HEK293 (cell line): Measurements from ENCODE around the gene TIMP2.

ENCODE experiments used
- HOXA7 ChIP-seq: sonication (generic); formaldehyde crosslinking; IDR thresholded peaks from 2 replicates; pipeline ENCODE4 v1.8.1; 2022; ENCODE audit warnings: missing genetic modification reagents, borderline replicate concordance
- INSM2 ChIP-seq: fragments of 450-650 bp; formaldehyde crosslinking; IDR thresholded peaks from 2 replicates; pipeline ENCODE4 v1.5.1; 2016; ENCODE audit warnings: missing biosample characterization, missing genetic modification characterization
- KLF1 ChIP-seq: fragments of 450-650 bp; formaldehyde crosslinking; IDR thresholded peaks from 2 replicates; pipeline ENCODE4 v1.5.1; 2016; ENCODE audit warnings: missing biosample characterization, missing genetic modification characterization
- KLF16 ChIP-seq: fragments of 450-650 bp; formaldehyde crosslinking; IDR thresholded peaks from 2 replicates; pipeline ENCODE4 v1.5.1; 2017; ENCODE audit warnings: missing biosample characterization, missing genetic modification characterization
- KLF7 ChIP-seq: fragments of 450-650 bp; formaldehyde crosslinking; IDR thresholded peaks from 2 replicates; pipeline ENCODE4 v1.5.1; 2016; ENCODE audit warnings: missing biosample characterization, missing genetic modification characterization, borderline replicate concordance
- SCRT2 ChIP-seq: fragments of 450-650 bp; formaldehyde crosslinking; IDR thresholded peaks from 2 replicates; pipeline ENCODE4 v1.5.1; 2016; ENCODE audit warnings: missing biosample characterization, missing genetic modification characterization
- ZBTB20 ChIP-seq: fragments of 450-650 bp; formaldehyde crosslinking; IDR thresholded peaks from 2 replicates; pipeline ENCODE4 v1.5.1; 2016; ENCODE audit warnings: missing biosample characterization, missing genetic modification characterization
- ZNF146 ChIP-seq: fragments of 450-650 bp; formaldehyde crosslinking; IDR thresholded peaks from 2 replicates; pipeline ENCODE4 v1.5.1; 2016; ENCODE audit warnings: missing biosample characterization, missing genetic modification characterization
- ZNF148 ChIP-seq: fragments of 450-650 bp; formaldehyde crosslinking; IDR thresholded peaks from 2 replicates; pipeline ENCODE4 v1.5.0; 2017; ENCODE audit warnings: missing biosample characterization, missing genetic modification characterization, borderline replicate concordance
- ZNF155 ChIP-seq: fragments of 450-650 bp; formaldehyde crosslinking; IDR thresholded peaks from 2 replicates; pipeline ENCODE4 v1.5.1; 2016; ENCODE audit warnings: missing biosample characterization, missing genetic modification characterization
- ZNF175 ChIP-seq: fragments of 450-650 bp; formaldehyde crosslinking; IDR thresholded peaks from 2 replicates; pipeline ENCODE4 v1.5.1; 2016; ENCODE audit warnings: missing biosample characterization, missing genetic modification characterization
- ZNF350 ChIP-seq: fragments of 450-650 bp; formaldehyde crosslinking; IDR thresholded peaks from 2 replicates; pipeline ENCODE4 v1.5.0; 2017; ENCODE audit warnings: missing biosample characterization, mild to moderate bottlenecking, missing genetic modification characterization
- ZNF366 ChIP-seq: fragments of 450-650 bp; formaldehyde crosslinking; conservative IDR thresholded peaks from 2 replicates; pipeline ENCODE4 v1.5.1; 2016; ENCODE audit warnings: missing biosample characterization, missing genetic modification characterization
- ZNF449 ChIP-seq: fragments of 450-650 bp; formaldehyde crosslinking; IDR thresholded peaks from 2 replicates; pipeline ENCODE4 v1.5.1; 2017; ENCODE audit warnings: missing biosample characterization, mild to moderate bottlenecking, missing genetic modification characterization, moderate library complexity
- ZNF48 ChIP-seq: fragments of 450-650 bp; formaldehyde crosslinking; IDR thresholded peaks from 2 replicates; pipeline ENCODE4 v1.5.1; 2016; ENCODE audit warnings: missing biosample characterization, missing genetic modification characterization
- ZNF561 ChIP-seq: fragments of 450-650 bp; IDR thresholded peaks from 2 replicates; pipeline ENCODE4 v1.5.1; 2018; ENCODE audit warnings: missing biosample characterization, missing genetic modification characterization, borderline replicate concordance
- ZNF580 ChIP-seq: fragments of 450-650 bp; formaldehyde crosslinking; IDR thresholded peaks from 2 replicates; pipeline ENCODE4 v1.5.1; 2016; ENCODE audit warnings: missing biosample characterization, missing genetic modification characterization
- ZNF645 ChIP-seq: fragments of 450-650 bp; formaldehyde crosslinking; IDR thresholded peaks from 2 replicates; pipeline ENCODE4; 2016; ENCODE audit warnings: missing biosample characterization, missing genetic modification characterization
- ZNF785 ChIP-seq: fragments of 450-650 bp; formaldehyde crosslinking; IDR thresholded peaks from 2 replicates; pipeline ENCODE4 v1.5.1; 2016; ENCODE audit warnings: missing biosample characterization, missing genetic modification characterization
- TF ChIP-seq, protein P1 (sequence below): fragments of 450-650 bp; formaldehyde crosslinking; IDR thresholded peaks from 2 replicates; pipeline ENCODE4 v1.5.1; 2016; ENCODE audit warnings: missing biosample characterization, missing genetic modification characterization, borderline replicate concordance
- TF ChIP-seq, protein P2 (sequence below): fragments of 450-650 bp; formaldehyde crosslinking; IDR thresholded peaks from 2 replicates; pipeline ENCODE4 v1.5.1; 2016; ENCODE audit warnings: missing biosample characterization, missing genetic modification characterization
- TF ChIP-seq, protein P3 (sequence below): fragments of 450-650 bp; formaldehyde crosslinking; IDR thresholded peaks from 2 replicates; pipeline ENCODE4 v1.5.1; 2016; ENCODE audit warnings: missing biosample characterization, missing genetic modification characterization

The TIMP2 gene

GRCh38 chr17:78853926-78854394, 71.2 kb downstream of the TIMP2 start (continued):
- TF ChIP-seq, protein P1, sequence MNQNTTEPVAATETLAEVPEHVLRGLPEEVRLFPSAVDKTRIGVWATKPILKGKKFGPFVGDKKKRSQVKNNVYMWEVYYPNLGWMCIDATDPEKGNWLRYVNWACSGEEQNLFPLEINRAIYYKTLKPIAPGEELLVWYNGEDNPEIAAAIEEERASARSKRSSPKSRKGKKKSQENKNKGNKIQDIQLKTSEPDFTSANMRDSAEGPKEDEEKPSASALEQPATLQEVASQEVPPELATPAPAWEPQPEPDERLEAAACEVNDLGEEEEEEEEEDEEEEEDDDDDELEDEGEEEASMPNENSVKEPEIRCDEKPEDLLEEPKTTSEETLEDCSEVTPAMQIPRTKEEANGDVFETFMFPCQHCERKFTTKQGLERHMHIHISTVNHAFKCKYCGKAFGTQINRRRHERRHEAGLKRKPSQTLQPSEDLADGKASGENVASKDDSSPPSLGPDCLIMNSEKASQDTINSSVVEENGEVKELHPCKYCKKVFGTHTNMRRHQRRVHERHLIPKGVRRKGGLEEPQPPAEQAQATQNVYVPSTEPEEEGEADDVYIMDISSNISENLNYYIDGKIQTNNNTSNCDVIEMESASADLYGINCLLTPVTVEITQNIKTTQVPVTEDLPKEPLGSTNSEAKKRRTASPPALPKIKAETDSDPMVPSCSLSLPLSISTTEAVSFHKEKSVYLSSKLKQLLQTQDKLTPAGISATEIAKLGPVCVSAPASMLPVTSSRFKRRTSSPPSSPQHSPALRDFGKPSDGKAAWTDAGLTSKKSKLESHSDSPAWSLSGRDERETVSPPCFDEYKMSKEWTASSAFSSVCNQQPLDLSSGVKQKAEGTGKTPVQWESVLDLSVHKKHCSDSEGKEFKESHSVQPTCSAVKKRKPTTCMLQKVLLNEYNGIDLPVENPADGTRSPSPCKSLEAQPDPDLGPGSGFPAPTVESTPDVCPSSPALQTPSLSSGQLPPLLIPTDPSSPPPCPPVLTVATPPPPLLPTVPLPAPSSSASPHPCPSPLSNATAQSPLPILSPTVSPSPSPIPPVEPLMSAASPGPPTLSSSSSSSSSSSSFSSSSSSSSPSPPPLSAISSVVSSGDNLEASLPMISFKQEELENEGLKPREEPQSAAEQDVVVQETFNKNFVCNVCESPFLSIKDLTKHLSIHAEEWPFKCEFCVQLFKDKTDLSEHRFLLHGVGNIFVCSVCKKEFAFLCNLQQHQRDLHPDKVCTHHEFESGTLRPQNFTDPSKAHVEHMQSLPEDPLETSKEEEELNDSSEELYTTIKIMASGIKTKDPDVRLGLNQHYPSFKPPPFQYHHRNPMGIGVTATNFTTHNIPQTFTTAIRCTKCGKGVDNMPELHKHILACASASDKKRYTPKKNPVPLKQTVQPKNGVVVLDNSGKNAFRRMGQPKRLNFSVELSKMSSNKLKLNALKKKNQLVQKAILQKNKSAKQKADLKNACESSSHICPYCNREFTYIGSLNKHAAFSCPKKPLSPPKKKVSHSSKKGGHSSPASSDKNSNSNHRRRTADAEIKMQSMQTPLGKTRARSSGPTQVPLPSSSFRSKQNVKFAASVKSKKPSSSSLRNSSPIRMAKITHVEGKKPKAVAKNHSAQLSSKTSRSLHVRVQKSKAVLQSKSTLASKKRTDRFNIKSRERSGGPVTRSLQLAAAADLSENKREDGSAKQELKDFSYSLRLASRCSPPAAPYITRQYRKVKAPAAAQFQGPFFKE (tag by site-specific recombination) = no peak
- no peak for TF ChIP-seq ZNF580 (tag by site-specific recombination)
- no peak for TF ChIP-seq ZNF48
- TF ChIP-seq ZNF148 (tag by site-specific recombination) = no peak
- no peak for TF ChIP-seq ZNF449 (tag by site-specific recombination)
- TF ChIP-seq ZNF146 (tag by site-specific recombination) = no peak
- no peak for TF ChIP-seq ZNF175
- TF ChIP-seq, protein P2, sequence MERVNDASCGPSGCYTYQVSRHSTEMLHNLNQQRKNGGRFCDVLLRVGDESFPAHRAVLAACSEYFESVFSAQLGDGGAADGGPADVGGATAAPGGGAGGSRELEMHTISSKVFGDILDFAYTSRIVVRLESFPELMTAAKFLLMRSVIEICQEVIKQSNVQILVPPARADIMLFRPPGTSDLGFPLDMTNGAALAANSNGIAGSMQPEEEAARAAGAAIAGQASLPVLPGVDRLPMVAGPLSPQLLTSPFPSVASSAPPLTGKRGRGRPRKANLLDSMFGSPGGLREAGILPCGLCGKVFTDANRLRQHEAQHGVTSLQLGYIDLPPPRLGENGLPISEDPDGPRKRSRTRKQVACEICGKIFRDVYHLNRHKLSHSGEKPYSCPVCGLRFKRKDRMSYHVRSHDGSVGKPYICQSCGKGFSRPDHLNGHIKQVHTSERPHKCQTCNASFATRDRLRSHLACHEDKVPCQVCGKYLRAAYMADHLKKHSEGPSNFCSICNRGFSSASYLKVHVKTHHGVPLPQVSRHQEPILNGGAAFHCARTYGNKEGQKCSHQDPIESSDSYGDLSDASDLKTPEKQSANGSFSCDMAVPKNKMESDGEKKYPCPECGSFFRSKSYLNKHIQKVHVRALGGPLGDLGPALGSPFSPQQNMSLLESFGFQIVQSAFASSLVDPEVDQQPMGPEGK (tag by site-specific recombination) = peak; percentile 52
- no peak for TF ChIP-seq ZNF155
- TF ChIP-seq ZNF785 = no peak
- TF ChIP-seq ZNF561 (tag by site-specific recombination) = no peak
- TF ChIP-seq SCRT2 = peak; percentile 79
- TF ChIP-seq KLF7 (tag by site-specific recombination) = peak; percentile 38; the same call in 1 of the 2 replicates
- no peak for TF ChIP-seq HOXA7 (CRISPR knock-in tag)
- TF ChIP-seq ZNF366 (tag by site-specific recombination) = no peak
- TF ChIP-seq ZNF645 (tag by site-specific recombination) = no peak
- no peak for TF ChIP-seq ZBTB20 (tag by site-specific recombination)
- TF ChIP-seq ZNF350 = no peak
- TF ChIP-seq, protein P3, sequence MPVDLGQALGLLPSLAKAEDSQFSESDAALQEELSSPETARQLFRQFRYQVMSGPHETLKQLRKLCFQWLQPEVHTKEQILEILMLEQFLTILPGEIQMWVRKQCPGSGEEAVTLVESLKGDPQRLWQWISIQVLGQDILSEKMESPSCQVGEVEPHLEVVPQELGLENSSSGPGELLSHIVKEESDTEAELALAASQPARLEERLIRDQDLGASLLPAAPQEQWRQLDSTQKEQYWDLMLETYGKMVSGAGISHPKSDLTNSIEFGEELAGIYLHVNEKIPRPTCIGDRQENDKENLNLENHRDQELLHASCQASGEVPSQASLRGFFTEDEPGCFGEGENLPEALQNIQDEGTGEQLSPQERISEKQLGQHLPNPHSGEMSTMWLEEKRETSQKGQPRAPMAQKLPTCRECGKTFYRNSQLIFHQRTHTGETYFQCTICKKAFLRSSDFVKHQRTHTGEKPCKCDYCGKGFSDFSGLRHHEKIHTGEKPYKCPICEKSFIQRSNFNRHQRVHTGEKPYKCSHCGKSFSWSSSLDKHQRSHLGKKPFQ (tag by site-specific recombination) = no peak
- peak; percentile 82 for TF ChIP-seq KLF1 (tag by site-specific recombination)
- no peak for TF ChIP-seq KLF16 (tag by site-specific recombination)
- TF ChIP-seq INSM2 (tag by site-specific recombination) = no peak
